Osteoblast (primary cell): ENCODE results near the gene MOBP. TPM values are rescaled to one million over a fixed set of nuclear protein-coding genes. Genes with fewer than 3 reads are reported as not detected.
A peak's percentile ranks its signal among the peaks of the same experiment; 100 is the strongest.

Experiments used
- DNase-seq: peaks from one replicate; pipeline ENCODE4 v3.0.0; 2011; ENCODE audit warnings: low spot score, mixed read lengths; ENCODE audit not compliant: insufficient read length; ENCODE audit errors: missing footprints
- H2AFZ ChIP-seq: 2 replicates; pipeline ENCODE4 v1.6.0; 2011; ENCODE audit warnings: mild to moderate bottlenecking, low read length
- H3K27ac ChIP-seq: 2 replicates; pipeline ENCODE4 v1.5.1; 2011; ENCODE audit warnings: mild to moderate bottlenecking, low read depth, low read length, moderate library complexity
- H3K27me3 ChIP-seq: 2 replicates; pipeline ENCODE4 v1.6.0; 2012; ENCODE audit warnings: mild to moderate bottlenecking, control low read depth, inconsistent platforms, low read length, moderate library complexity; ENCODE audit not compliant: insufficient read depth
- H3K36me3 ChIP-seq: 2 replicates; pipeline ENCODE4 v1.5.1; 2011; ENCODE audit warnings: mild to moderate bottlenecking, low read length, control low read depth, moderate library complexity; ENCODE audit not compliant: insufficient read depth
- H3K4me1 ChIP-seq: 2 replicates; pipeline ENCODE4 v1.5.1; 2011; ENCODE audit warnings: mild to moderate bottlenecking, low read length, control low read depth, moderate library complexity; ENCODE audit not compliant: insufficient read depth
- H3K4me2 ChIP-seq: 2 replicates; pipeline ENCODE4 v1.6.0; 2011; ENCODE audit warnings: mild to moderate bottlenecking, low read length; ENCODE audit not compliant: insufficient read depth
- H3K4me3 ChIP-seq: fragments of 200-600 bp; sonication (generic); 3 replicates; pipeline ENCODE4 v1.5.1; 2012; ENCODE audit warnings: mild to moderate bottlenecking, low read length, inconsistent platforms; ENCODE audit not compliant: insufficient read depth
- H3K79me2 ChIP-seq: 2 replicates; pipeline ENCODE4 v1.6.0; 2012; ENCODE audit warnings: mild to moderate bottlenecking, low read length, control low read depth, inconsistent platforms; ENCODE audit not compliant: insufficient read depth
- H3K9me3 ChIP-seq: 2 replicates; pipeline ENCODE4 v1.5.1; 2011; ENCODE audit warnings: low read depth, low read length, control low read depth
- H4K20me1 ChIP-seq: 2 replicates; pipeline ENCODE4 v1.6.0; 2012; ENCODE audit warnings: mild to moderate bottlenecking, low read length, control low read depth; ENCODE audit not compliant: insufficient read depth
- total RNA-seq: library from RNA; depleted of rRNA; stranded (reverse); fragments of >200 nt; gene quantifications from 2 replicates; pipeline ENCODE4 v1.2.3, GENCODE V29; 2012
- TF ChIP-seq, protein P1 (sequence below): IDR thresholded peaks from 2 replicates; pipeline ENCODE4 v1.5.1; 2011; ENCODE audit warnings: mild to moderate bottlenecking, low read depth, low read length, moderate library complexity; ENCODE audit errors: extremely low read depth

MOBP gene
- total RNA-seq, 1 donor = not detected

DNA sequence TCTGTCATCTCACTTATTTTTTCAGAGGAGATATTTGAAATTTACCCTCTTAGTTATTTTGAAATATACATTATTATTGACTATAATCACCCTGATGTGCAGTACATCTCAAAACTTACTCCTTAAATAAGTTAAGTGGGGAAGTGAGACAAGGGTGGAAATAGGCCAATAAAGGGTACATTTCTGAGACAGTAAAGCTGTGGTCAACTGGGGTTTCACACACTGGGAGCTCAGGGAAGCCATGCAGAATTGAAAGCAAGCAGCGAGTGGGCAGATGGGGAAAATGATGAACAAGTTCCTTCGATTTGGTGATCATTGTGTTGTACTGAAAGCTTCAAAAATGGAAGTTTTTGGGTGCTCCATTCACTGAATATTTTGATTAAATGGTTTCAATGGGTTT lies 21.6 kb upstream of the MOBP start:
- H3K27me3 ChIP-seq = no peaks in the 10 kb centered on the region
- TF ChIP-seq, protein P1, sequence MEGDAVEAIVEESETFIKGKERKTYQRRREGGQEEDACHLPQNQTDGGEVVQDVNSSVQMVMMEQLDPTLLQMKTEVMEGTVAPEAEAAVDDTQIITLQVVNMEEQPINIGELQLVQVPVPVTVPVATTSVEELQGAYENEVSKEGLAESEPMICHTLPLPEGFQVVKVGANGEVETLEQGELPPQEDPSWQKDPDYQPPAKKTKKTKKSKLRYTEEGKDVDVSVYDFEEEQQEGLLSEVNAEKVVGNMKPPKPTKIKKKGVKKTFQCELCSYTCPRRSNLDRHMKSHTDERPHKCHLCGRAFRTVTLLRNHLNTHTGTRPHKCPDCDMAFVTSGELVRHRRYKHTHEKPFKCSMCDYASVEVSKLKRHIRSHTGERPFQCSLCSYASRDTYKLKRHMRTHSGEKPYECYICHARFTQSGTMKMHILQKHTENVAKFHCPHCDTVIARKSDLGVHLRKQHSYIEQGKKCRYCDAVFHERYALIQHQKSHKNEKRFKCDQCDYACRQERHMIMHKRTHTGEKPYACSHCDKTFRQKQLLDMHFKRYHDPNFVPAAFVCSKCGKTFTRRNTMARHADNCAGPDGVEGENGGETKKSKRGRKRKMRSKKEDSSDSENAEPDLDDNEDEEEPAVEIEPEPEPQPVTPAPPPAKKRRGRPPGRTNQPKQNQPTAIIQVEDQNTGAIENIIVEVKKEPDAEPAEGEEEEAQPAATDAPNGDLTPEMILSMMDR = no peak
- no peak for DNase-seq

DNA sequence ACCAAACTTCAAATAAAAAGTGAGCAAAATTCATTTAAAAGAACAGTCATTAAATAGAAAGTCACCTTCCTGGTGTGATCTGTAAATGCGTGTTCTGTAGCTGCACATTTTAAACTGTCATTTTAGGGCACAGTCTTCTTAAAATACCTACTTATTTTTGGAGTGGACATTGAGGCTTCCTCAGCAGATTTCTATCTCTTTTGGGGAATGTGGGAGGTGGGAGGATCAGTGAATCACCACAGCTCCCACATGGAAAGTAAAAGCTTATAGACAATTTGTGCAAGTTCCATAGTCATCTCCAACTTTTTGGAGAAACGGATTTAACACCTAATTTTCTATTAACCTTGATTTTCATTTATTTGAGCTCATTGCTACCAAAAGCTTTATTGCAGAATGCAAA lies 21.0 kb upstream of the MOBP start:
- Histone ChIP-seq H3K4me2 (no peak overlapping the region), H3K79me2 (no peaks in the 10 kb centered on the region), H2AFZ (no peak overlapping the region), H3K27me3 (no peaks in the 10 kb centered on the region), H3K27ac (no peak overlapping the region), H3K4me3 (no peak overlapping the region), H3K9me3 (no peaks in the 10 kb centered on the region), H3K36me3 (no peaks in the 10 kb centered on the region), H4K20me1 (no peaks in the 10 kb centered on the region), H3K4me1 (no peaks in the 10 kb centered on the region)
- TF ChIP-seq, protein P1 = no peak
- no peak for DNase-seq

More for the DNA sequence above, 21.6 kb upstream of the MOBP start:
- H4K20me1 ChIP-seq = no peaks in the 10 kb centered on the region
- H3K27ac ChIP-seq = no peak overlapping the region
- no peaks in the 10 kb centered on the region for H3K36me3 ChIP-seq
- H3K79me2 ChIP-seq = no peaks in the 10 kb centered on the region
- H2AFZ ChIP-seq = no peak overlapping the region
- H3K9me3 ChIP-seq = no peaks in the 10 kb centered on the region
- no peak overlapping the region for H3K4me3 ChIP-seq
- H3K4me2 ChIP-seq = no peak overlapping the region
- H3K4me1 ChIP-seq = no peaks in the 10 kb centered on the region

DNA sequence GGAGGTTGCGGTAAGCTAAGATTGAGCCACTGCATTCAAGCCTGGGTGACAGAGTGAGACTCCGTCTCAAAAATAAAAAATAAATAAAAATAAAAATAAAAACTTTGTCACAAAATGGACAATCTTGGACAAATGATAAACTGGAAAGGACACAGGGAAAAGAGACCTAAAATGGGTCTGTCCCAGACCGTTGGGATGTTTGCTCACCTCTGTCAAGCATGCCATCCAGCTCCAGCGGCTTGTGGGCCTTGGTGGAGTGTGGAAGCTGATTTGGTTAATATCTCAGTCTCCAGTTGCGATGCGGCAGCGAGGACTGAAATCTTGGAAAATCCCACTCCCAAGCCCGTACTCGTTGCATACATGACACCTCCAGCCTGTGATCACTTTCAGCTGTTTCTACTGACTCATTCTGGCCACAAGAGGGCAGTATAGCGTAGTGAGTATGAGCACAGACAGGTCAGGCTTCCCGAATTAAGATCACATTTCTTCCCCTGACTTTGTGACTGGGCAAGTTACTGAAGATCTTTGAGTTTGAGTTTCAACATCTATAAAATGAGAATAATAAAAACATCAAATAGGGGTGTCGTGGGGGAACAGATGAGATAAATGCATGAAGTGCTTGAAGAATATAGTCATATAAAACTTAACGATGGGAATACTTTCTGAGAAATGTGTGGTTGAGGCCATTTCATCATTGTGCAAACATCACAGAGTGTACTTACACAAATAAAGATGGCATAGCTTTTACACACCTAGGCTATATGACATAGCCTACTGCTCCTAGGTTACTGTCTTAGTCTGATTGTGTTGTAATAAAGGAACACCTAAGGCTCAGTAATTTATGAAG lies 19.6 kb upstream of the MOBP start:
- Histone ChIP-seq H3K27me3 (no peaks in the 10 kb centered on the region), H3K27ac (no peak overlapping the region), H3K4me3 (no peak overlapping the region), H3K36me3 (no peaks in the 10 kb centered on the region), H3K9me3 (no peaks in the 10 kb centered on the region), H3K4me1 (no peaks in the 10 kb centered on the region), H3K79me2 (no peaks in the 10 kb centered on the region), H4K20me1 (no peaks in the 10 kb centered on the region), H2AFZ (no peak overlapping the region), H3K4me2 (peak overlapping the region; percentile 27)
- TF ChIP-seq, protein P1 = peak; percentile 91
- DNase-seq = peak; percentile 88

DNA sequence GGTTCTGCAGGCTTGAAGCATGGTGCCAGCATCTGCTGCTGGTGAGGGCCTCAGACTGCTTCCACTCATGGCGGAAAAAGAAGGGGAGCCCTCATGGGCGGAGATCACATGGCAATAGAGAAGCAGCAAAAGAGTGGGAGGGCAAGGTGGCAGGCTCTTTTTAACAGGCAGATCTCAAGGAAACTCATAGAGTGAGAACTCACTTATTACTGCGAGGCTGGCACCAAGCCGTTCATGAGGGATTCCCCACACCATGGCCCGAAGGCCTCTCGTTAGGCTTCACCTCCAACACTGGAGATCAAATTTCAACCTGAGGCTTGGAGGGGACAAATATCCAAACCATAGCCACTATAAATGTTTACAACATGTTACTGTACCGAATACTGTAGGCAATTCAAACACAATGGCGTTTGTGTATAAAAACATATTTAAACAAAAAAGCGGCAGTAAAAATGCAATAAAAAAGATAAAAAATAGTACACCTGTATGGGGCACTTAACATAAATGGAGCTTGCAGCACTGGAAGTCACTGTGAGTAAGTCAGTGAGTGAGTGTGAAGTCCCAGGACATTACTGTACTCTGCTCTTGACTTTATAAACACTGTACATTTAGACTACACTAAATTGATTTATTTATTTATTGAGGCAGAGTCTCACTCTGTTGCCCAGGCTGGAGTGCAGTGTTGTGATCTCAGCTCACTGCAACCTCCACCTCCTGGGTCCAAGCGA lies 18.8 kb upstream of the MOBP start:
- Histone ChIP-seq H3K4me3 (no peak overlapping the region), H3K27ac (no peak overlapping the region), H3K4me1 (no peaks in the 10 kb centered on the region), H2AFZ (no peak overlapping the region), H3K36me3 (no peaks in the 10 kb centered on the region), H3K27me3 (no peaks in the 10 kb centered on the region), H3K9me3 (no peaks in the 10 kb centered on the region), H3K4me2 (no peak overlapping the region), H3K79me2 (no peaks in the 10 kb centered on the region), H4K20me1 (no peaks in the 10 kb centered on the region)
- TF ChIP-seq, protein P1 = no peak
- no peak for DNase-seq
